Frontal cortex (tissue), 4 donors: ENCODE results near the gene CALCB. TPM values are rescaled to one million over a fixed set of nuclear protein-coding genes. Genes with fewer than 3 reads are reported as not detected.
"Not testable (repeated sequence)": the region's sequence is repeated elsewhere in the genome, so short reads cannot be mapped to it uniquely, and the experiment has no call there.

Experiments
- DNase-seq, 2 donors: peaks; one replicate each; pipeline ENCODE4 v3.0.0; 2012; ENCODE audit warnings: low spot score in 2 of 2
- FAIRE-seq: peaks from 2 replicates; lab custom pipeline; 2012; peaks lifted over from hg19 to GRCh38; lab: Jason Lieb, UNC
- total RNA-seq: library from RNA; depleted of rRNA; stranded (reverse); fragments of >200 nt; gene quantifications from one replicate; pipeline ENCODE4 v1.2.3, GENCODE V29; 2014
- donor health status: control.
- donor health status: control.
- donor health status: control.

CALCB gene
- total RNA-seq = under 0.01 TPM

- peak in 1 of 2 donors; percentile 68 for DNase-seq
- no peak for FAIRE-seq
Measured at GRCh38 chr11:15073361-15074205, at the start of gene CALCB. TSS of gene CALCB (plus strand) at chr11:15073593. CDS start at chr11:15074719, 1,126 bp downstream.

GRCh38 chr11:15027011-15027410 is 46.4 kb upstream of the CALCB start:
- no peak for DNase-seq
- no peak for FAIRE-seq

GRCh38 chr11:15027956-15028355 is 45.4 kb upstream of the CALCB start:
- no peak for FAIRE-seq

GRCh38 chr11:15028379-15028778 is 45.0 kb upstream of the CALCB start:
- FAIRE-seq (no peak), DNase-seq (no peak)

More at GRCh38 chr11:15027956-15028355, 45.4 kb upstream of the CALCB start:
- no peak for DNase-seq

- not testable (repeated sequence) for DNase-seq, FAIRE-seq
Measured at GRCh38 chr11:15031945-15032344, 41.4 kb upstream of the CALCB start.

- DNase-seq (no peak), FAIRE-seq (no peak)
Measured at GRCh38 chr11:15034687-15035267, 38.6 kb upstream of the CALCB start.

GRCh38 chr11:15035283-15035682 is 38.1 kb upstream of the CALCB start:
- DNase-seq (no peak), FAIRE-seq (no peak)

GRCh38 chr11:15038963-15039362 is 34.4 kb upstream of the CALCB start:
- FAIRE-seq (no peak), DNase-seq (no peak)

- FAIRE-seq (no peak), DNase-seq (no peak)
Measured at GRCh38 chr11:15045209-15045608, 28.2 kb upstream of the CALCB start.

- DNase-seq (no peak), FAIRE-seq (no peak)
Measured at GRCh38 chr11:15045891-15046290, 27.5 kb upstream of the CALCB start.

- DNase-seq, FAIRE-seq: not testable (repeated sequence)
Measured at GRCh38 chr11:15046673-15047072, 26.7 kb upstream of the CALCB start.

- DNase-seq = no peak
- FAIRE-seq = no peak
Measured at GRCh38 chr11:15048616-15049015, 24.8 kb upstream of the CALCB start.

GRCh38 chr11:15053191-15053685 is 20.2 kb upstream of the CALCB start:
- no peak for DNase-seq
- FAIRE-seq = no peak

- DNase-seq (no peak), FAIRE-seq (no peak)
Measured at GRCh38 chr11:15055620-15056356, 17.6 kb upstream of the CALCB start.

GRCh38 chr11:15057329-15057728 is 16.1 kb upstream of the CALCB start:
- no peak for DNase-seq
- FAIRE-seq = no peak

GRCh38 chr11:15059132-15059915 is 14.1 kb upstream of the CALCB start:
- no peak for DNase-seq
- no peak for FAIRE-seq

GRCh38 chr11:15062599-15062998 is 10.8 kb upstream of the CALCB start:
- no peak for FAIRE-seq
- DNase-seq = no peak

- not testable (repeated sequence) for DNase-seq, FAIRE-seq
Measured at GRCh38 chr11:15069751-15070150, 3.6 kb upstream of the CALCB start.

- FAIRE-seq (no peak), DNase-seq (no peak)
Measured at GRCh38 chr11:15071556-15072255, 1.7 kb upstream of the CALCB start.
